Neutrophil (primary cell): ENCODE data around the gene SLC39A11.

Source experiments
- H3K27ac ChIP-seq: fragments of 200-600 bp; sonication (generic); 2 replicates; pipeline ENCODE4 v1.5.1; 2016; ENCODE audit warnings: mild to moderate bottlenecking, moderate library complexity
- H3K27me3 ChIP-seq: fragments of 200-600 bp; sonication (generic); 2 replicates; pipeline ENCODE4 v1.6.0; 2016; ENCODE audit warnings: mild to moderate bottlenecking
- H3K36me3 ChIP-seq: fragments of 200-600 bp; sonication (generic); 2 replicates; pipeline ENCODE4 v1.5.1; 2017
- H3K4me1 ChIP-seq, 2 experiments: fragments of 200-600 bp in 1 of 2; sonication (generic) in 1 of 2; 1 replicate in 1 of 2; 2 replicates in 1 of 2; pipeline versions ENCODE4 v1.5.1 to v1.6.1; 2013 to 2016; ENCODE audit warnings: low read depth in 1 of 2, low read length in 1 of 2, mild to moderate bottlenecking in 1 of 2, moderate library complexity in 1 of 2; ENCODE audit not compliant: control insufficient read depth in 1 of 2, insufficient read depth in 1 of 2
- H3K4me3 ChIP-seq, 2 experiments: fragments of 200-600 bp in 1 of 2; sonication (generic) in 1 of 2; 1 replicate in 1 of 2; 2 replicates in 1 of 2; pipeline ENCODE4 v1.5.1; 2013 to 2016; ENCODE audit warnings: low read depth in 1 of 2, low read length in 1 of 2, mild to moderate bottlenecking in 1 of 2, moderate library complexity in 1 of 2
- H3K9me3 ChIP-seq: fragments of 200-600 bp; sonication (generic); 2 replicates; pipeline ENCODE4 v1.5.1; 2016
- TF ChIP-seq, protein P1 (sequence below): fragments of 200-600 bp; sonication (generic); IDR thresholded peaks from 2 replicates; pipeline ENCODE4 v1.5.1; 2016; ENCODE audit warnings: antibody characterized with exemption

Gene SLC39A11

GRCh38 chr17:72976971-72977770 is 115.3 kb downstream of the SLC39A11 start:
- no peak overlapping the region for H3K4me3 ChIP-seq
- no peak overlapping the region for H3K27ac ChIP-seq

GRCh38 chr17:72975509-72975908 is 117.0 kb downstream of the SLC39A11 start:
- Histone ChIP-seq H3K27ac (no peak overlapping the region), H3K4me1 (peaks cover 27 to 35% of the 10 kb centered on the region in 2 experiments), H3K27me3 (no peaks in the 10 kb centered on the region), H3K9me3 (no peaks in the 10 kb centered on the region), H3K4me3 (no peak overlapping the region), H3K36me3 (no peaks in the 10 kb centered on the region)
- TF ChIP-seq, protein P1, sequence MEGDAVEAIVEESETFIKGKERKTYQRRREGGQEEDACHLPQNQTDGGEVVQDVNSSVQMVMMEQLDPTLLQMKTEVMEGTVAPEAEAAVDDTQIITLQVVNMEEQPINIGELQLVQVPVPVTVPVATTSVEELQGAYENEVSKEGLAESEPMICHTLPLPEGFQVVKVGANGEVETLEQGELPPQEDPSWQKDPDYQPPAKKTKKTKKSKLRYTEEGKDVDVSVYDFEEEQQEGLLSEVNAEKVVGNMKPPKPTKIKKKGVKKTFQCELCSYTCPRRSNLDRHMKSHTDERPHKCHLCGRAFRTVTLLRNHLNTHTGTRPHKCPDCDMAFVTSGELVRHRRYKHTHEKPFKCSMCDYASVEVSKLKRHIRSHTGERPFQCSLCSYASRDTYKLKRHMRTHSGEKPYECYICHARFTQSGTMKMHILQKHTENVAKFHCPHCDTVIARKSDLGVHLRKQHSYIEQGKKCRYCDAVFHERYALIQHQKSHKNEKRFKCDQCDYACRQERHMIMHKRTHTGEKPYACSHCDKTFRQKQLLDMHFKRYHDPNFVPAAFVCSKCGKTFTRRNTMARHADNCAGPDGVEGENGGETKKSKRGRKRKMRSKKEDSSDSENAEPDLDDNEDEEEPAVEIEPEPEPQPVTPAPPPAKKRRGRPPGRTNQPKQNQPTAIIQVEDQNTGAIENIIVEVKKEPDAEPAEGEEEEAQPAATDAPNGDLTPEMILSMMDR = no peak

More at GRCh38 chr17:72976971-72977770, 115.3 kb downstream of the SLC39A11 start:
- Histone ChIP-seq H3K36me3 (no peaks in the 10 kb centered on the region), H3K4me1 (peaks cover 25 to 30% of the 10 kb centered on the region in 2 experiments), H3K9me3 (no peaks in the 10 kb centered on the region), H3K27me3 (no peaks in the 10 kb centered on the region)
- TF ChIP-seq, protein P1 = no peak

GRCh38 chr17:72974605-72975232 is 117.8 kb downstream of the SLC39A11 start:
- Histone ChIP-seq H3K27me3 (no peaks in the 10 kb centered on the region), H3K36me3 (no peaks in the 10 kb centered on the region), H3K4me1 (peaks cover 27 to 35% of the 10 kb centered on the region in 2 experiments), H3K4me3 (no peak overlapping the region), H3K27ac (no peak overlapping the region), H3K9me3 (no peaks in the 10 kb centered on the region)
- TF ChIP-seq, protein P1 = no peak

DNA sequence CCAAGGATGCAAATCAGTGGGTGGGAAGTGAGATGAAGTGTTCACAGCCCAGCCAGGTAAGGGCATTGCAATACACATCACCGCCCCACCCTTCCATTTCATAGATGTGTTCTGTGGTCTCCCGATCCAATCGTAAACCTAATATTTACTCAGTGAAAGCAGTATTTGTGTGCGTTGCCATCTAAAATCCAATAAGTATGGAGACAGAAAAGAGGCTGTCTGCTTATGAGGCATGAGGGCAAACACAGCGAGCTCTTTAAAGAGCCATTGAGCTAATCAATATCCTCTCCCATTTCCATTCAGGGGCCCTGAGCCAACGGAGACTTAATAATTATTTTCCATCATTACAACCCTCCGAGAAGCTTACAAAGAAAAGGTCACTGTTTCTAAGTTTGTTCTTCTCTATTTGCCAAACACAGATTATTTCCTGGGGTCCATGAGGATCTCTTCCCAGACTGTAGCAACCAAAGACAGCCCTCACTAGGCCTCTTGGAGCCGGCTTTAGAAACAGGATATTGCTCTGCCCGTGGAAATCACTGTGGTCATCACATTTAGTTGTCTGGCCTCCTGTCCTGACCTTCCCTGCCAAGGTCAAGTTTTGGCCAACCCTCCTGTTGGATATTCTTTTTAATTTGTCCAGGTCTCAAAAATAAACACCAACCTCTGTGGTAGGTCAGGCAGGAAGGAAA is 120.1 kb downstream of the SLC39A11 start:
- peaks cover 15 to 17% of the 10 kb centered on the region in 2 experiments for H3K4me1 ChIP-seq
- TF ChIP-seq, protein P1 = no peak
- no peaks in the 10 kb centered on the region for H3K9me3 ChIP-seq
- H3K4me3 ChIP-seq = no peak overlapping the region
- H3K27ac ChIP-seq = no peak overlapping the region
- no peaks in the 10 kb centered on the region for H3K36me3 ChIP-seq
- H3K27me3 ChIP-seq = no peaks in the 10 kb centered on the region

DNA sequence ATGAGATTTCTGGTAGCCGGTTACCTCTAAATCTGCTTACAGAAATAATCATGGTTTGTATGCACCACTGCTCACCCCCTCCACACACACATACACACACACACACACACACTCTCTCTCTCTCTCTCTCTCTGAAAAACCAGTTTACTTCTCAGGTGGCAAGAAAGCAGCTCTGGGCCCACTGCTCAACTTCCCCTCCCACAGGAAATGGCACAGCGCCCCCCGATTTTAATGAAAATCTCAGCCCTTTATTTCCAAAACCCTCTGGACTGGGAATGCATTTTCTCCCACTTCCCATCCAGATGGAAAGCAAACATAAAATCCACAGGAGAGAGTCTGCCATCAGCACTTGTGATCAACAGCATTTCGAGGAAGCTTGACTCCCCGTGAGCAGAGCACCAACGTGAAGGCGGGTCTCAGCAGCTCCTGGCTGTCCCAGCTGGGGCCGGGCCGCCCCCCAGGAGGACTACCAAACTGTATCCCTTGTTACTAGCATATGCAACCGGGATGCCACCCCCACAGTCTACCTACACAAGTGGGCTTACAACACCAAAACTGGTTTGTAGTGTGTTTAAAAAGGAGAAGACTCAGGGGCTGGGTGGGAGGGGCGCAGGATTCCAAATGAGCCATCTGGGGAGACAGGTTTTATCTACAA is 121.1 kb downstream of the SLC39A11 start:
- H3K4me3 ChIP-seq = no peak overlapping the region
- H3K4me1 ChIP-seq = peaks cover 9 to 13% of the 10 kb centered on the region in 2 experiments
- H3K9me3 ChIP-seq = no peaks in the 10 kb centered on the region
- no peaks in the 10 kb centered on the region for H3K27me3 ChIP-seq
- H3K36me3 ChIP-seq = no peaks in the 10 kb centered on the region
- TF ChIP-seq, protein P1 = no peak
- H3K27ac ChIP-seq = no peak overlapping the region
